Measurements from ENCODE around the gene PRKCH.

The PRKCH gene

GRCh38 chr14:61368781-61369453 is 47.5 kb downstream of the PRKCH start:
- no peak for DNase-seq

- DNase-seq: no peak
These were observed 48.1 kb downstream of the PRKCH start for GRCh38 chr14:61369454-61369810.

GRCh38 chr14:61372379-61372778 is 51.0 kb downstream of the PRKCH start:
- DNase-seq: no peak

- DNase-seq: no peak
These were observed 51.6 kb downstream of the PRKCH start for GRCh38 chr14:61372842-61373555.

- DNase-seq: no peak
These were observed 52.9 kb downstream of the PRKCH start for GRCh38 chr14:61374284-61374683.

- DNase-seq: no peak
These were observed 53.8 kb downstream of the PRKCH start for GRCh38 chr14:61375218-61375617.

GRCh38 chr14:61376314-61376713 is 54.9 kb downstream of the PRKCH start:
- no peak for DNase-seq

GRCh38 chr14:61377749-61378148 is 56.4 kb downstream of the PRKCH start:
- DNase-seq: no peak

GRCh38 chr14:61379639-61380184 is 58.3 kb downstream of the PRKCH start:
- DNase-seq: no peak

GRCh38 chr14:61380984-61381383 is 59.6 kb downstream of the PRKCH start:
- no peak for DNase-seq

- no peak for DNase-seq
These were observed 60.2 kb downstream of the PRKCH start for GRCh38 chr14:61381553-61381952.

- DNase-seq: no peak
These were observed 61.5 kb downstream of the PRKCH start for GRCh38 chr14:61382842-61383241.

- DNase-seq: peak; percentile 35
These were observed 63.8 kb downstream of the PRKCH start for GRCh38 chr14:61385002-61385685.

- no peak for DNase-seq
These were observed 64.9 kb downstream of the PRKCH start for GRCh38 chr14:61386173-61386772.

GRCh38 chr14:61387076-61387475 is 65.7 kb downstream of the PRKCH start:
- DNase-seq: no peak

GRCh38 chr14:61388173-61388975 is 67.0 kb downstream of the PRKCH start:
- DNase-seq: no peak

GRCh38 chr14:61388976-61389576 is 67.7 kb downstream of the PRKCH start:
- DNase-seq: no peak

GRCh38 chr14:61391119-61391518 is 69.7 kb downstream of the PRKCH start:
- DNase-seq: no peak

GRCh38 chr14:61392297-61392696 is 70.9 kb downstream of the PRKCH start:
- DNase-seq: no peak

GRCh38 chr14:61394542-61394941 is 73.2 kb downstream of the PRKCH start:
- no peak for DNase-seq

GRCh38 chr14:61395115-61395725 is 73.8 kb downstream of the PRKCH start:
- no peak for DNase-seq

- DNase-seq: no peak
These were observed 74.9 kb downstream of the PRKCH start for GRCh38 chr14:61396279-61396678.
